HG03378 (cell line): ENCODE data around the gene NHLH1.

Experiments
- ATAC-seq: cut with Tn5 transposase; IDR thresholded peaks from one replicate; pipeline ENCODE4 v1.9.1; 2021; ENCODE audit warnings: mild to moderate bottlenecking, moderate library complexity; ENCODE audit not compliant: unreplicated experiment

The NHLH1 gene

GRCh38 chr1:160409486-160409885 is 42.6 kb downstream of the NHLH1 start:
- no peak for ATAC-seq

GRCh38 chr1:160410406-160411005 is 43.6 kb downstream of the NHLH1 start:
- no peak for ATAC-seq

- ATAC-seq, result no peak
Observed at GRCh38 chr1:160411271-160412027, 44.6 kb downstream of the NHLH1 start.

GRCh38 chr1:160412028-160412362 is 45.1 kb downstream of the NHLH1 start:
- ATAC-seq, result no peak

GRCh38 chr1:160413716-160414115 is 46.8 kb downstream of the NHLH1 start:
- ATAC-seq, result no peak

- no peak for ATAC-seq
Observed at GRCh38 chr1:160414881-160415280, 48.0 kb downstream of the NHLH1 start.

- ATAC-seq, result no peak
Observed at GRCh38 chr1:160415696-160416290, 48.9 kb downstream of the NHLH1 start.

GRCh38 chr1:160416369-160416768 is 49.5 kb downstream of the NHLH1 start:
- no peak for ATAC-seq

GRCh38 chr1:160418483-160418882 is 51.6 kb downstream of the NHLH1 start:
- no peak for ATAC-seq

GRCh38 chr1:160419150-160419837 is 52.4 kb downstream of the NHLH1 start:
- no peak for ATAC-seq

GRCh38 chr1:160419838-160420169 is 52.9 kb downstream of the NHLH1 start:
- ATAC-seq, result no peak

- ATAC-seq, result no peak
Observed at GRCh38 chr1:160420881-160421842, 54.3 kb downstream of the NHLH1 start.

- no peak for ATAC-seq
Observed at GRCh38 chr1:160421881-160422280, 55.0 kb downstream of the NHLH1 start.
